Neural crest cell (in vitro differentiated cells): ENCODE measurements around the gene SLC2A5. TPM values are rescaled to one million over a fixed set of nuclear protein-coding genes. Genes with fewer than 3 reads are reported as not detected.

ENCODE experiments used
- DNase-seq: peaks from one replicate; pipeline ENCODE4 v3.0.0; 2021; ENCODE audit warnings: low read depth, mixed read lengths, low spot score
- H3K27ac Mint-ChIP-seq: one replicate; pipeline ENCODE4 v1.8.0; 2021; ENCODE audit warnings: mild to moderate bottlenecking, mixed read lengths; ENCODE audit not compliant: unreplicated experiment
- H3K27me3 Mint-ChIP-seq: 2 replicates; pipeline ENCODE4 v1.8.0; 2021; ENCODE audit warnings: low read depth, mild to moderate bottlenecking, mixed read lengths
- H3K36me3 Mint-ChIP-seq: 2 replicates; pipeline ENCODE4 v1.8.0; 2021; ENCODE audit warnings: low read depth, mild to moderate bottlenecking, mixed read lengths
- H3K4me1 Mint-ChIP-seq: 2 replicates; pipeline ENCODE4 v1.8.0; 2021; ENCODE audit warnings: mixed read lengths
- H3K4me3 Mint-ChIP-seq: one replicate; pipeline ENCODE4 v1.8.0; 2021; ENCODE audit warnings: mild to moderate bottlenecking, mixed read lengths
- H3K9me3 Mint-ChIP-seq: 2 replicates; pipeline ENCODE4 v1.8.0; 2021; ENCODE audit warnings: mixed read lengths
- CTCF ChIP-seq: fragments of 200-600 bp; sonication (generic); conservative IDR thresholded peaks from 2 replicates; pipeline ENCODE4 v1.5.0; 2021; ENCODE audit warnings: antibody characterized with exemption, mild to moderate bottlenecking
- long read RNA-seq: library from polyadenylated mRNA; unstranded; transcript quantifications from one replicate; pipeline ENCODE4 v2.0.0, GENCODE V29; 2020
- total RNA-seq: library from RNA; stranded (reverse); gene quantifications from 2 replicates; pipeline ENCODE4 v1.2.1, GENCODE V29; 2021

SLC2A5 gene, protein sequence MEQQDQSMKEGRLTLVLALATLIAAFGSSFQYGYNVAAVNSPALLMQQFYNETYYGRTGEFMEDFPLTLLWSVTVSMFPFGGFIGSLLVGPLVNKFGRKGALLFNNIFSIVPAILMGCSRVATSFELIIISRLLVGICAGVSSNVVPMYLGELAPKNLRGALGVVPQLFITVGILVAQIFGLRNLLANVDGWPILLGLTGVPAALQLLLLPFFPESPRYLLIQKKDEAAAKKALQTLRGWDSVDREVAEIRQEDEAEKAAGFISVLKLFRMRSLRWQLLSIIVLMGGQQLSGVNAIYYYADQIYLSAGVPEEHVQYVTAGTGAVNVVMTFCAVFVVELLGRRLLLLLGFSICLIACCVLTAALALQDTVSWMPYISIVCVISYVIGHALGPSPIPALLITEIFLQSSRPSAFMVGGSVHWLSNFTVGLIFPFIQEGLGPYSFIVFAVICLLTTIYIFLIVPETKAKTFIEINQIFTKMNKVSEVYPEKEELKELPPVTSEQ
- not detected in 2 replicates for total RNA-seq
- long read RNA-seq: 0 reads

DNA sequence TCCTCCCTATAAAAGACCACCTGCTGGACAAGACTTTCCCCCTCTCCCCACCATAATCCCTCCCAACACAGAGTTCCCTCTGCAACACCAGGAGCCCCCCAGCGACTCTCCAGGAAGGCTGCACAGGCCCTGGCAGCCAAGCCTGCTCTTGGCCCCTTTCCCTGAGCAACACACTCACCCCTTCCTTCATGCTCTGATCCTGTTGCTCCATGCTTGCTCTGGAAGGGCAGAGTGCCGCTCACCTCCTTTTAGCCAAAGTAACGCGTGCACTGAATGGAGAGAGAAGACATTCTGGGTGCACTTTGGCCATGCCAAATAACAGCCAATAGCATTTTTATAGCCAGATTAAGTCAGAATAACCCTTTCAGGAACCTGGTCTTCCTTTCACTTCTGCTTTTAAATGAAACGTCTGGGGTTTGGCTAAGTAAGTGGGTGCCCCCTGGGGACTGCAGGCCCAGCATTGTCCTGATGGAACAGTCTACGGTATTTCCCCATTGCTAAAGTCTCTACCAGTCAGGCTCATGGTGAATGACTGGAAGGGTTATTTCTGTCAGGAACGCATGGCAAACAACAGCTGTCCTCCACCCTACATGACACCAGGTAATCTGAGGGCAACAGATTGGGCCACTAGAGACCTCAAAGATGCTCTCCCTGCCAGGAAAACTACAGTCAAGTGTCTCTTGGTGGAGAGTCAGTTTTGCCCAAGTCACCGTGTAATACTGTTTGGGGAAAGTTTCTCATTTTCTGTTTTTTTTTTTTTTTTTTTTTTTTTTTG, at the start of gene SLC2A5:
Gene SLC2A5 (minus strand): TSS at position 310 of the 775 bp plus-strand sequence. CDS start 99 bp downstream, at position 211.
- no peaks in the 10 kb centered on the region for H3K27me3 Mint-ChIP-seq
- no peaks in the 10 kb centered on the region for H3K36me3 Mint-ChIP-seq
- H3K27ac Mint-ChIP-seq: peak within 1 kb of the TSS; percentile 59
- H3K4me3 Mint-ChIP-seq: no peak within 1 kb of the TSS
- H3K9me3 Mint-ChIP-seq: no peaks in the 10 kb centered on the region
- DNase-seq: no peak
- TF ChIP-seq CTCF: no peak
- peaks cover 15% of the 10 kb centered on the region for H3K4me1 Mint-ChIP-seq

DNA sequence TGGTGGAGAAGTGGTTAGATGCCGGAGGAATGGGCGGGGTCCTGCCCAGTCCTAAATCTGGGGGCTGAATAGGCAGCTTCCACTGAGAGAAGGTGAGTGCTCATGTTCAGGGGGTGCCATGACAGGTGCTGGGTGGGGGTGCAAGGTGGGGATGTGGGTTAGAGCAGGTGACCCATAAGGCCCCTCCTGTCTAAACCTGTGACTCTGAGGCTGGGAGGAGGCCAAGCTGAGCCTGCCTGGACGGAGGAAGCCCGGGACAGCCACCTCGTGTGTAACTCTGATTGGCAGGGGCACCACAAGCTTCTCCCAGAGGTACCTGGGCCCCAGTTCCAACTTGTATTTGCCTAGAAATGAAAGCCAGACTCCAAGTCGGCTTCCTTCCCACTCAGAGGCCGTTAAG, 48.8 kb upstream of the SLC2A5 start:
- Mint-ChIP-seq H3K4me3 (no peak overlapping the region), H3K36me3 (no peaks in the 10 kb centered on the region)
- DNase-seq: no peak

GRCh38 chr1:9115351-9116205, 46.1 kb upstream of the SLC2A5 start:
- Mint-ChIP-seq H3K4me1 (peaks cover 14% of the 10 kb centered on the region), H3K27ac (no peak overlapping the region), H3K4me3 (no peak overlapping the region), H3K36me3 (no peaks in the 10 kb centered on the region), H3K9me3 (no peaks in the 10 kb centered on the region), H3K27me3 (no peaks in the 10 kb centered on the region)
- DNase-seq: no peak
- TF ChIP-seq CTCF: no peak

More for the DNA sequence above, 48.8 kb upstream of the SLC2A5 start:
- H3K27ac Mint-ChIP-seq: no peak overlapping the region
- H3K27me3 Mint-ChIP-seq: no peaks in the 10 kb centered on the region
- H3K9me3 Mint-ChIP-seq: no peaks in the 10 kb centered on the region
- TF ChIP-seq CTCF: no peak
- H3K4me1 Mint-ChIP-seq: peaks cover 22% of the 10 kb centered on the region

GRCh38 chr1:9112961-9113880, 43.8 kb upstream of the SLC2A5 start:
- TF ChIP-seq CTCF: no peak
- no peak overlapping the region for H3K27ac Mint-ChIP-seq
- no peak for DNase-seq
- H3K27me3 Mint-ChIP-seq: no peaks in the 10 kb centered on the region
- no peaks in the 10 kb centered on the region for H3K9me3 Mint-ChIP-seq
- H3K4me1 Mint-ChIP-seq: peaks cover 3% of the 10 kb centered on the region
- H3K4me3 Mint-ChIP-seq: no peak overlapping the region
- no peaks in the 10 kb centered on the region for H3K36me3 Mint-ChIP-seq
